EH (cell line): ENCODE results near the gene INPP4B.
A peak's percentile ranks its signal among the peaks of the same experiment; 100 is the strongest.

Experiments used
- DNase-seq: peaks from one replicate; pipeline ENCODE4 v3.0.0-alpha.2; 2015; ENCODE audit warnings: low read depth

The INPP4B gene

GRCh38 chr4:142230991-142231390 is 615.1 kb downstream of the INPP4B start:
- DNase-seq = no peak

- DNase-seq = no peak
Observed at GRCh38 chr4:142226014-142226413, 620.1 kb downstream of the INPP4B start.

GRCh38 chr4:142222127-142222526 is 624.0 kb downstream of the INPP4B start:
- no peak for DNase-seq

GRCh38 chr4:142218726-142219125 is 627.4 kb downstream of the INPP4B start:
- no peak for DNase-seq

GRCh38 chr4:142211444-142211843 is 634.7 kb downstream of the INPP4B start:
- peak; percentile 13 for DNase-seq

GRCh38 chr4:142203505-142203904 is 642.6 kb downstream of the INPP4B start:
- no peak for DNase-seq

- DNase-seq = no peak
Observed at GRCh38 chr4:142202404-142203332, 643.4 kb downstream of the INPP4B start.

- no peak for DNase-seq
Observed at GRCh38 chr4:142201041-142201440, 645.1 kb downstream of the INPP4B start.

- DNase-seq = peak; percentile 63
Observed at GRCh38 chr4:142194905-142195304, 651.2 kb downstream of the INPP4B start.

- DNase-seq = no peak
Observed at GRCh38 chr4:142191901-142192300, 654.2 kb downstream of the INPP4B start.

- DNase-seq = no peak
Observed at GRCh38 chr4:142181021-142181420, 665.1 kb downstream of the INPP4B start.

GRCh38 chr4:142169216-142169615 is 676.9 kb downstream of the INPP4B start:
- DNase-seq = peak; percentile 59

GRCh38 chr4:142168181-142168580 is 677.9 kb downstream of the INPP4B start:
- DNase-seq = peak; percentile 79

- no peak for DNase-seq
Observed at GRCh38 chr4:142164767-142165500, 681.2 kb downstream of the INPP4B start.

- DNase-seq = no peak
Observed at GRCh38 chr4:142161086-142161485, 685.0 kb downstream of the INPP4B start.

GRCh38 chr4:142160509-142160908 is 685.6 kb downstream of the INPP4B start:
- DNase-seq = peak; percentile 17

GRCh38 chr4:142158980-142159379 is 687.1 kb downstream of the INPP4B start:
- no peak for DNase-seq

GRCh38 chr4:142156256-142156655 is 689.8 kb downstream of the INPP4B start:
- DNase-seq = peak; percentile 19

- peak; percentile 57 for DNase-seq
Observed at GRCh38 chr4:142155347-142155746, 690.8 kb downstream of the INPP4B start.

GRCh38 chr4:142150483-142150882 is 695.6 kb downstream of the INPP4B start:
- DNase-seq = no peak

- DNase-seq = no peak
Observed at GRCh38 chr4:142144813-142145212, 701.3 kb downstream of the INPP4B start.

- DNase-seq = no peak
Observed at GRCh38 chr4:142142366-142143054, 703.6 kb downstream of the INPP4B start.
